T follicular helper cell (primary cell): Measurements from ENCODE around the gene KIF24.
"Not testable (repeated sequence)": the region's sequence is repeated elsewhere in the genome, so short reads cannot be mapped to it uniquely, and the experiment has no call there.

ENCODE experiments used
- DNase-seq: peaks from one replicate; pipeline ENCODE4 v3.0.0-alpha.2; 2020; ENCODE audit warnings: low read depth

Gene KIF24

DNA sequence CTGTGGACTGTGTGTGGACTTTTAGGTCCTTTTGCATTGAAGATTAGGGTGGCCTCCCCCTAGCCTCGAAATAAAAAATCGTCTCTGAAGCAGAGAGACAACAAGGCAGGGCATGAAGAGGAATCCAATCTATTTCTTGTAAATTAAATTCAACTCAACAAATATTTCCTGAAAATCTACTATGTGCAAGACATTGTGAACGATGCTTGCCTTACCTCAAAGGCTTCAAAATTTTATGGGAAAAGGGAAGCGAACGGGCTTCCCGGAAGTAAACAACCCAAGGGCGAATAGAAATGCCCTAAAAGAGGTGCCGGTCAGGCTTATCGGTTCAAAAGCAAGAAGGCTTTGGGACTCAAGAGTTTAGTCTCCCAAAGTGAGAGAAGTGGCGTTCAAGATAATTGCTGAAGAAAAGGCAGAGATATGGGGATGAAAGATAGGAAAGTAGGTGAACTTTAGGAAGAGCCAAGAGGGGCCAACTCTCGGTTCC is 525 bp downstream of the KIF24 start:
- DNase-seq = no peak

- no peak for DNase-seq
Observed at GRCh38 chr9:34326690-34327089, 2.4 kb downstream of the KIF24 start.

DNA sequence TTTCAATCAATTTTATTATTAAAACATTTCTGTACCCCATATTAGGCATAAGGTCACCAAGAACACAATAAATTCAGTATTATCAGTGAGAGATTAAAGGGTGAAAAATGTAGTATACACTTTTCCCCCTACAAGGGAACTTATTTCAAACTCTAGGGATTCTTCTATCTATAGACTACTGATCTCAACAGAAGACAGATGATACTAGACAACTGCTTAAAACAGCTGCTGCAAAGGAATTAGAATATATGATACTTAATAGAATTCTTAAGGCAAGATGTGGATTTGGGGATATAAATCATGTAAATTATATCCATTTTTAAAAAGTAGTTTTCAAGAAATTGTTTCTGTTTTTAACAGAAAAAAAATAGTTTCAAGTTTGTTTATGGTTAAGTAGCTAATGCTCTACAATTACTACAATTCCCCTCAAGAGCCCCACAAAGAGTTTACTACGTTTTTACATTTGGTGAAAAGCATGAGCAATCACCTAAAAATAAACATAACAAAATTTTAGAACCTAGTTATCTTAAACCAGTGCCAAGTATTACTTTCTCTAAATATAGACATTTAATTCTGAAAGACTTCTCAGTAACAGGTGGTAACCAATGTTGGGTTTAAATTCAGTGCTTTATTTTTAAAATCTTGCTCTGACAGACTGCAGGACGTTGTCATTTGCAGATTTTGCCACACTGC is 6.0 kb downstream of the KIF24 start:
- no peak for DNase-seq

GRCh38 chr9:34321451-34321850 is 7.6 kb downstream of the KIF24 start:
- DNase-seq = no peak

DNA sequence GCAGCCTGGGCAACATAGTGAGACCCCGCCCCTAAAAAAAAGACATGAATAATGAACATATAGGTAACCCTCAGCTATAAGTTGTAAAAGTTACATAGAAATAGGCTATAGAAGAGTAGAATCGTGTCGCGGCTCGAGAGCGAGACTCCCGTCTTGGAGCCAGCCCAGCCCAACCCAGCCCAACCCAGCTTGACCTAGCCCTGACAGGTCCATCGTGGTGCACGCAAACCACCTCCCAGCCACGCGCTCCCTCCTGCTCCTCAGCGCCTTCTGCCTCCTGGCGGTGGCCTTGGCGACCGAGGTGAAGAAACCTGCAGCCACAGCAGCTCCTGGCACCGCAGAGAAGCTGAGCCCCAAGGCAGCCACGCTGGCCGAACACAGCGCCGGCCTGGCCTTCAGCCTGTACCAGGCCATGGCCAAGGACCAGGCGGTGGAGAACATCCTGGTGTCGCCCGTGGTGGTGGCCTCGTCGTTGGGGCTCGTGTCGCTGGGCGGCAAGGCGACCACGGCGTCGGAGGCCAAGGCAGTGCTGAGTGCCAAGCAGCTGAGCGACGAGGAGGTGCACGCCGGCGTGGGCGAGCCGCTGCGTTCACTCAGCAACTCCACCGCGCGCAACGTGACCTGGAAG is 10.8 kb downstream of the KIF24 start:
- no peak for DNase-seq

- DNase-seq = no peak
Observed at GRCh38 chr9:34317436-34317835, 11.6 kb downstream of the KIF24 start.

DNA sequence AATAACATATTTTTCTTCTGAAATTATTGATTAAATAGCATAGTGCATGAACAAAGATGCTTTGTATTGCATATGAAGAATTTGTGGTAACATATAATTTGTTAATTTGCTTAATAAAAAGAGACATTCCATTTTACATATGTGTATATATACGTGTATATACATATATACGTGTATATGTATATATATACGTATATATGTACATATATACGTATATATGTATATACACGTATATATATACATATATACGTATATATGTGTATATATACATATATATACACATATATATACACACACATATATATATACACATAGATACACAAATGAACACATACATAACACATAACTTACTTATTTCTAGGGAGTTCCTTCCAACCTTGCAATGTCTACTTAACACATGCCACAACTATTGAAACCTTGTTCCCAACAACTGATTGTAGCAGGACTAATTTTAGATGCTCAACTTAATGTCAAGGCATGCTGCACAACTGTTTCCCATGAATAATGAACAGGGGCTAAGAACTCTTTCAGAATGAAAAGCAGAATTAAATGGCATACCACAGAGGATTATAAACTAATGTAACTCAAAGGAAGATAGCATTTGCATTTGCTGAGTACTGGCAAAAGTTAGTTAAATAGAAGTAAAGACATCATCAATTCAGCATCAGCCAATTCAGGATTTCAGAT is 17.4 kb downstream of the KIF24 start:
- no peak for DNase-seq

DNA sequence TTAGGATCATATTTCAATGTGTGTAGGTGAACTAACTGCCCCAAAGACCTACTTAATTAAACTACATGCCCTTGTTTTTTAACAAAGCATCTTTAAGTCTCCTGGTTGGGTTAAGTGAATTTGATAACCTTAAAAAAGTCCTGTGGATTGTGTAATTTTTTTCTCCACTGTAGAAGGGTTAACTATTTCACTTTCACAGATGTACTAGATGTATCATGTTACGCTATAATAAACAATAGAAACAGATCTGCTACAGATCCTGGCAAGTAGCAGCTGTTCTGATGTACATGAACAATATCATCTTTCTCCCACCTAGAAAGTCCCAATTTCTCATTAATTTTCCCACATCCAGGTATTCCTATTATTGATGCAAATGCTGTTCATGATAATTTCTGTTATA is 18.9 kb downstream of the KIF24 start:
- DNase-seq = no peak

DNA sequence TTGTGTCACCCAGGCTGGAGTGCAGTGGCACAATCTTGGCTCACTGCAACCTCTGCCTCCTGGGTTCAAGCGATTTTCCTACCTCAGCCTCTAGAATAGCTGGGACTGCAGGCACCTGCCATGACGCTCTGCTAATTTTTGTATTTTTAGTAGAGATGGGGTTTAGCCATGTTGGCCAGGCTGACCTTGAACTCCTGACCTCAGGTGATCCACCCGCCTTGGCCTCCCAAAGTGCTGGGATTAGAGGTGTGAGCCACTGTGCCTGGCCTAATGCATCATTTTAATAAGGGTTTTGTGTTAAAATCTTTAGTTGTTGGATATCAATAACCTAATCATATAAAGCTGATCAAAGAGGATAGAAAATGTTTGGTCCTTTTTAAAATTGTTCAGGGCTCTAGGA is 20.8 kb downstream of the KIF24 start:
- DNase-seq = not testable (repeated sequence)

- DNase-seq = not testable (repeated sequence)
Observed at GRCh38 chr9:34301064-34301463, 28.0 kb downstream of the KIF24 start.

GRCh38 chr9:34292552-34292951 is 36.5 kb downstream of the KIF24 start:
- no peak for DNase-seq

GRCh38 chr9:34291423-34291822 is 37.6 kb downstream of the KIF24 start:
- no peak for DNase-seq

DNA sequence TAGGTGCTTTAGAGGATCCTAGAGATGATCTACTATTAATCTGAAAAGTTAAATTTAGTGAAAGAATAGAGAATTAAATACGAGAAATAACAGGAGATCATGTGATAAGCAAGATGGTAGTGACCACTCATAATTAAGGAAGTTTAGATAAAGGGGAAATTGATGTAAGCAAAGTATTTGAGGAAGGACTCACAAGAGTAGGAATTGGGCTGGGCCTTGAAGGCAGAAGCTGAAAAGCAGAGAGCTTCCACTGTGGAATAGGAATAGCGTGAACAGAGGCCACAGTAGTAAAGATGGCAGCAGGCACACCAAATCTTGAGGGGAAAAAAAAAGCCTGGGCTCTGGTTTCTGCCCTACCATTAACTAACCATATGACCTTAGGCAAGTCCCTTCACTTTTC is 38.0 kb downstream of the KIF24 start:
- DNase-seq = no peak

GRCh38 chr9:34289159-34289558 is 39.9 kb downstream of the KIF24 start:
- DNase-seq = no peak

DNA sequence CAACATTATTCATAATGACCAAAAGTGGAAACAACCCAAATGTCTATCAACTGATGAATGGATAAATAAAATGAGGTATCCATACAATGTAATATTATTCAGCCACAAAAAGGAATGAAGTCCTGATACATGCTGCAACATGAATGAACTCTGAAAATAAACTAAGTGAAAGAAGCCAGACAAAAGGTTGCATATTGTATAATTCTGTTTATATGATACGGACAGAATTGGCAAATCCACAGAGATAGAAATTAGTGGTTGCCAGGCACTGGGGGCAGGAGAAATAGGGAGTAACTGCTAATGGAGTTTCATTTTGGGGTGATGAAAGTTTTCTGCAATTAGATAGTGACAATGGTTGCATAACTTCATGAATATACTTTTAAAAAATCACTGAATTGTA is 47.0 kb downstream of the KIF24 start:
- DNase-seq = no peak

DNA sequence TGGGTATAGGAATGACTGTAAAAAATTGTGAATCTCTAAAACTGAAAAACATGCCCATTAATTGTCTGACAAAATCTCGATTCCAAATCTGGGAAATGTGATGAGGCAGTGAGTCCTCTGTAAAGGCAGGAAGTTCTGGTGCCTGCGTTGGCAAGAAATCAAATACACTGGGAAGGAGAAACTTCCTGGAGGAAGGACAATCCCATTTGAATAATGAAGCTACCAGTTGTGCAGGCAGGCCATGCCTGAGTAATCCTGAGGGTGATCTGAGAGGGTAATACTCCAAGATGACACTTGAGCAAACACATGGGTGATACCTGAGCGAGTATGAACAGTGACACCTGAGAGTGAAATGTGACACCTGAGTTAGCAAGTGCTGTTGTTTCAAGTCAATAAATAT is 49.7 kb downstream of the KIF24 start:
- no peak for DNase-seq
